ENCODE data around the gene SH3BGRL3. TPM values are rescaled to one million over a fixed set of nuclear protein-coding genes. Genes with fewer than 3 reads are reported as not detected.
"Not testable (repeated sequence)": the region's sequence is repeated elsewhere in the genome, so short reads cannot be mapped to it uniquely, and the experiment has no call there.

SH3BGRL3 gene
- total RNA-seq, 1 donor from 2014 or later, result 55.0 TPM

GRCh38 chr1:26306290-26307229, 26.7 kb downstream of the SH3BGRL3 start, which contains the start of gene UBXN11:
Gene UBXN11, minus strand, starts transcription at chr1:26306636. Its CDS starts 3,753 bp downstream, at chr1:26302883.
- intact Hi-C loops (cut with DNase I), result no loop called here
- peak; percentile 97 for DNase-seq (ENCODE audit: low spot score)

GRCh38 chr1:26307363-26307781, 27.5 kb downstream of the SH3BGRL3 start:
- DNase-seq (ENCODE audit: low spot score), result no peak
- intact Hi-C loops (cut with DNase I), result no loop called here

DNA sequence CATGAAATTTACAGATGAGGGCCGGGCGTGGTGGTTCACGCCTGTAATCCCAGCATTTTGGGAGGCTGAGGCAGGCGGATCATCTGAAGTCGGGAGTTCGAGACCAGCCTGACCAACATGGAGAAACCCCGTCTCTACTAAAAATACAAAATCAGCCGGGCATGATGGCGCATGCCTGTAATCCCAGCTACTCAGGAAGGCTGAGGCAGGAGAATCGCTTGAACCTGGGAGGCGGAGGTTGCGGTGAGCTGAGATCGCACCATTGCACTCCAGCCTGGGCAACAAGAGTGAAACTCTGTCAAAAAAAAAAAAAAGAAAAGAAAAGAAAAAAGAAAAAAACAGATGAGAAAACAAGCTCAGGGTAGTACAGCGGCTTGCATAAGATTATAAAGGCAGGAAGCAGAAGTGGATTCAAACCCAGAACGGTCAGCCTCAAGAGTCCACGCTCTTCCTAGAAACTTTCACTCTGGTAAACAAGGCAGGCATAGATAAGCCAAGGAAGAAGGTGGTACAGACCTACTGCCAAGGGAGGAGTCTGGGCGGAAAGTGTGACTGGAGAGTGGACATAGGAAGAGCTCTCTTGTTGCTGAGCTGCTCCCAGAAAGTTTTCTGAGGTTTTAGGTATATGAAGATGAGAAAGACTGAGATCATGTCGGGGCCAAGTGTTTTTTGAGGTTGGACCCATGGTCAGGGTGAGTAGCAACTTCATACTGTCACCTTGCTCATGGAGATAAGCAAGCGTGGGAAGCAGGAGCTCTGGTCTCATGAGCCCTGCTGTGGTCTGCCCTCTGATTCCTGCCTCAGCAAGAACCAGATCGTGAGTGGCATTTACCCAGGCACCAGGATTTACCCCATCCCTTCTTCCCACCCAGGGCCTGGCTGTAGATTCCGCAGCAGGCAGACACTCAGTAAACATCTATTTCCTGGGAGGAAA, 28.3 kb downstream of the SH3BGRL3 start:
- DNase-seq (ENCODE audit: low spot score); intact Hi-C loops (cut with DNase I): not testable (repeated sequence)

DNA sequence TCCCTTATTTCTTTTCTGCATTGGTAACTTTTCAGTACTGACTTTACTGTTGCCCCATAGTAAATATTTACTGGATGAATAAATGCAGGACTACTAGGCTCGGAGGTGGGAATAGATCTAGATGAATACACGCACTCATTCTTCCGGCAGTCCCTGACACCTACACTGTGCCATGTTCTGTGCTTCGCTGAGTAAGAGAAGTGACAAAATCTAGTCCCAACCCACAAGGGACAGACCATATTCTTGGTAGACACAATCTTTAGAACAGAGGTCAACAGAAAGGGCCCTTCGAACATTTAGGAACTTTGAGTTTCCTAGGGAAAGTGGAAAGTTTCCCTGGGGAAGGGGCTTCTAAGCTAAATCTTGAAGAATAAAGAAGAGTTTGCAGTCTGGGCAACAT, 34.6 kb downstream of the SH3BGRL3 start:
- intact Hi-C loops (cut with DNase I), result no loop called here
- no peak for DNase-seq (ENCODE audit: low spot score)

DNA sequence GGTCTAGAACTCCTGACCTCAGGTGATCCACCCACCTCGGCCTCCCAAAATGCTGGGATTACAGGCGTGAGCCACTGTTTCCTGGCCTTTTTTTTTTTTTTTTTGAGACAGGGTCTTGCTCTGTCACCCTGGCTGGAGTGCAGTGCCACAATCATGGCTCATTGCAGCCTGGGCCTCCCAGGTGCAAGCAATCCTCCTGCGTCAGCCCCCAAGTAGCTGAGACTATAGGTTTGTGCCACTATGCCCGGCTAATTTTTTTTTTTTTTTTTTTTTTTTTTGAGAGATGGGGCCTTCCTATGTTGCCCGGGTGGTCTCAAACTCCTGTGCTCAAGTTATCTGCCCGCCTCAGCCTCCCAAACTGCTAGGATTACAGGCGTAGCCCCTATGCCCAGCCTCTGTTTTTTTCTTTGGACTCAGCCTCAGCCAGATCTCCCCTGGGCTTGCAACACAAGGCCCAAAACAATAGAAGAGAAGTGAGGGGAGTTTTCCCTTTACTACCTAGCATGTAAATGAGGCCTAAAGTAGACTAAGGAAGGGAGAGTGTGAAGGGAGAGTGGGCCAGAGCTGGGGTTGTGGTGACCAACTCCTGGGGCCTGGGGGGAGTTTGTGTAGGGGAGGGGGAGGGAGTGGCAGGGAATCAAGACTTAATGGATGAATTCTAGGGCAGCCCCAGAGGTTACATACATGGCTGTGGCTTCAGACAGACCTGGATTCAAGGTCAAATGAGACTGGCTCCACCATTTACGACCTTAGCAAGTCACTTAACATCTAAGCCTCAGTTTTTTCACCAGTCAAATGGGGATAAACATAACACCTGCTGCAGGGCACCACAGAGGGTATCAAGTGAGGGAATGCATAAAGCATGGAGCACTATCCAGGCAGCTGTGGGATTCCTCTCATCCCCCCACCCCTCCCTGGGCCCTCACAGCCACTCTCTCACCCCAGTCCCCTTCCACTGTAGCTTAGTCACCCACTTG, 36.3 kb downstream of the SH3BGRL3 start:
- intact Hi-C loops (cut with DNase I), result no loop called here
- no peak for DNase-seq (ENCODE audit: low spot score)

DNA sequence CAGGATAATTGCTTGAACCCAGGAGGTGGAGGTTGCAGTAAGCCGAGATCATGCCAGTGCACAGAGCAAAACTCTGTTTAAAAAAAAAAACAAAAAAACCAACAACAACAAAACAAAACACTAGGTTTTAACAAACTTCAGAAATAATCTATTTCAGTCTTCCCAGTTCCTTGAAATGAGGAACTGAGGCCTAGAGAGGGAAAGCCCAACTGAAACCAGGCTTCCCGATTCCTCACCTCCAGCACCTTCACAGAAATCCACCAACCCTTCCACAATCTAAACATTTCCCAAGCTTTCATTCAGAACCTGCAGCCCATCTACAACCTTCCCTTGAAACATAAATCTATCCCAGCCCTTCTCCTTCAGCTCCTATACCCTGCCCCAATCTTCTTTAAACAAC, 37.3 kb downstream of the SH3BGRL3 start:
- intact Hi-C loops (cut with DNase I), result no loop called here
- DNase-seq (ENCODE audit: low spot score), result no peak

- DNase-seq (ENCODE audit: low spot score), result no peak
- intact Hi-C loops (cut with DNase I), result no loop called here
These were observed 37.9 kb downstream of the SH3BGRL3 start, which contains the start of gene CD52 for GRCh38 chr1:26317612-26318337. Gene CD52, plus strand, starts transcription at chr1:26317958. Its CDS starts 60 bp downstream, at chr1:26318018.

- intact Hi-C loops (cut with DNase I), result no loop called here
- DNase-seq (ENCODE audit: low spot score), result no peak
These were observed 38.6 kb downstream of the SH3BGRL3 start for GRCh38 chr1:26318338-26319064.

- intact Hi-C loops (cut with DNase I), result loop anchor here (1.0 to 10.0 kb wide), 5 partner anchors 34 to 286 kb away; partner anchors contain the start of genes C1orf232 and ZNF593
- no peak for DNase-seq (ENCODE audit: low spot score)
These were observed 41.0 kb downstream of the SH3BGRL3 start for GRCh38 chr1:26320896-26321295.

DNA sequence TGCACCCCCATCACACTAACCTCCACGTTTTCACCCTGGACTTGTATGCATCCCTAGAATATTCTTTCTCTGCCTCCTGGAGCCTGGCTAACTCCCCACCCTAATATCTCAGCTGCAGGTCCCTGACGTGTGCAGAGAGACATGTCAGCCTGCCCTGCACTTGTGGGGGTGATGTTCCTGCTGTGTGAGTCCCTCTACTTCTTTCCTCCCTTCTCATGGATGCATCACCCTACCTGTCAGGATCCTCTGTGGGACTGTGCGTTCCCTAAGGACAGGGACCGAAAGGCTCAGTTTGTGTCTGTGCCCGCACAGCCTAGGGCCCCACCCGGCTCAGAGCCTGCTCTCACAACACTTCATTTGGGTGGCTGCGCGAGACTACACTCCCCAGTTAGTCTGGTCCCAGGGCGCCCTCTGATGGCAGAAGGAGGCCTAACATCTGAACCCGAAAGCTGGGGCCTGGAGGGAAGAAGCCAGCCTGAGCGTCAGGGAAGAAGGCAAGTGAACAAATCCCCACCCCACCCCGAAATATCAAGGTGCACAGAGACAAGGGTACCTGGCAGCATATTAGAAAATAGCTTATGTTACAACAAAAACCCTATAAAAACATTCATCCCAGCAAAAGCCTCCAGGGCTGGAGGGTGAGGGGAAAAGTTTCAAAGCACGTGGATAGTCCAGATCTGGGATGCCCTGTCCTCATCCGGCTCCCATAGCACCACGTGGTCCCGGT, 41.6 kb downstream of the SH3BGRL3 start:
- intact Hi-C loops (cut with DNase I), result loop anchor here (1.0 to 10.0 kb wide), 5 partner anchors 34 to 287 kb away; partner anchors contain the start of genes C1orf232 and ZNF593

DNA sequence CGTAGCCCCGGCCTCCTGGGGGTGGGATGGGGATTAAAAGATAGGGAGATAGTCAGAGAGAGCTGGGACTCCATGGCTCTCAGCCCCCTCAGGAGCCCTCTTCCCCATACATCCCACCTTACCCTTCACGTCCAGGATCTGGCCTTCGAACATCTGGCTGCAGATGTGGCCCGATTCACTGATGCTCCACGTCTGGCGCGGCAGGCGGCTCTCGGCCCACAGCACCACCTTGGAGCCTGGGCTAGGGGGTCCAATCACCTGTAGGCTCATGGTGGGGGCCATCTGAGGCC, 42.1 kb downstream of the SH3BGRL3 start:
- intact Hi-C loops (cut with DNase I), result loop anchor here (5.0 to 10.0 kb wide), 3 partner anchors 155 to 287 kb away; partner anchors contain the start of genes C1orf232 and ZNF593
- DNase-seq (ENCODE audit: low spot score), result no peak

More for the DNA sequence above, 41.6 kb downstream of the SH3BGRL3 start:
- peak; percentile 96 for DNase-seq (ENCODE audit: low spot score)

DNA sequence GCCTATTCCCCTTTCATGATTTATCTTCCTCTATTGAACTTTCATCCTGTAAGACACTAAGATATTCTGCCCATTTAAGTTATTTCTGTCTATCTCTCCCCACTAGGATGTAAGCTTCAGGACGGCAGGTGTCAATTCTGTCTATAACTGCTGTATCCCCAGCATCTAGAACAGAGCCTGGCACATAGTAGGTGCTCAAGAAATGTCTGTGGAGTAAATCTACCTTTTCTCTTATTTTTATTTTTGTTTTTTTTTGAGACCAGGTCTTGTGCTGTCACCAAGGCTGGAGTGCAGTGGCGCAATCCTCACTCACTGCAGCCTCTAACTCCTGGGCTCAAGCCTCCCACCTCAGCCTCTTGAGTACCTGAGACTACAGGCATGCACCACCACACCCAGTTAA, 43.5 kb downstream of the SH3BGRL3 start:
- DNase-seq (ENCODE audit: low spot score), result no peak
- intact Hi-C loops (cut with DNase I), result loop anchor here (5.0 to 10.0 kb wide), 3 partner anchors 156 to 289 kb away; partner anchors contain the start of genes C1orf232 and ZNF593

DNA sequence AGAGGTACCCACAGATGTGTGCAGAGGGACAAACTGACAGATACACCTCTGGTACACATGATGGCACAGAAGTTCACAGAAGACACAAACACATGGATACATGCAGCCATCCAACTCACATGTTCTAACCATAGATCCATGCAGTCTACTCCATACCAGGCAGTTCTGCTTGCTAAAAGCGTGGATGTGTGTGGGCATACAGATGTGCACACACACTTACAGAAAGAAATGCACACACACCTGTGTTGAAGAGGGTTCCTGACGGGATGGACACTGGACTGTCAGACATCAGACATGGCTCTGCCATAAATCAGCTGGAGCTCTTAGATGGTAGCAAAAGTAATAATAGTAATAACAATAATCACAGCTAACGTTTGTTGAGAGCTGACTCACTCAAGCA, 44.7 kb downstream of the SH3BGRL3 start:
- intact Hi-C loops (cut with DNase I), result loop anchor here (5.0 to 10.0 kb wide), 3 partner anchors 157 to 290 kb away; partner anchors contain the start of genes C1orf232 and ZNF593
- DNase-seq (ENCODE audit: low spot score), result no peak

DNA sequence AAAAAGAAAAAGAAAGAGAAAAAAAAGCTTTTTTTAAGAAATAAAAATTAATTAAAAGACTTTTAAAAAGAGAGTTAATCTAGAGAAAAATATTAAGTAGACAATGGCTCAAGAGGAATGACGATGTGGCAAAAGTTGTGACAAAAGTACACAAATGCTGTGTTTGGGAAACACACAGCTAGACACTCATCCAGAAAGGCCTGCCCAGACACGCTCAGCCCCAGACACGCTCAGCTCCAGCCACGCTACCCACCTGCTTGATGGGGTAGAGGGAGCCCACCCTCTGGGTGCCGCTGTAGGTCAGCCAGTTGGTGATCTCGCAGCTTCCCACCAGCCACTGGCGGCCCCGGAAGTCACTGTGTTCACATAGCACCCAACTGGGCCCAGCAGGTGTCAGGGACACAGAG, 48.1 kb downstream of the SH3BGRL3 start:
- no peak for DNase-seq (ENCODE audit: low spot score)
- intact Hi-C loops (cut with DNase I), result loop anchor here (10.0 kb wide), 1 partner anchor 293 kb away; no protein-coding TSS in a partner anchor

GRCh38 chr1:26328597-26328996, 48.7 kb downstream of the SH3BGRL3 start:
- intact Hi-C loops (cut with DNase I), result loop anchor here (10.0 kb wide), 1 partner anchor 294 kb away; no protein-coding TSS in a partner anchor
- no peak for DNase-seq (ENCODE audit: low spot score)

DNA sequence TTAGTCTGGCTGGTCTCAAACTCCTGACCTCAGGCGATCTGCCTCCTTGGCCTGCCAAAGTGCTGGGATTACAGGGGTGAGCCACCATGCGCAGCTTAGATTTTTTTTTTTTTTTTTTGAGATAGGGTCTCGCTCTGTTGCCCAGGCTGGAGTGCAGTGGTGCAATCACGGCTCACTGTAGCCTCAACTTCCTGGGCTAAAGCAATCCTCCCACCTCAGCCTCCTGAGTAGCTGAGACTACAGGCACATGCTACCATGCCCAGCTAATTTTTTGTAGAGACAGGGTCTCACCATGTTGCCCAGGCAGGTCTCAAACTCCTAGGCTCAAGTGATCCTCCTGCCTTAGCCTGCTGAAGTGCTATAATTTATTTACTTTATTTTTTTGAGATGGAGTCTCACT, 49.5 kb downstream of the SH3BGRL3 start:
- DNase-seq (ENCODE audit: low spot score), result not testable (repeated sequence)
- intact Hi-C loops (cut with DNase I), result loop anchor here (10.0 kb wide), 1 partner anchor 295 kb away; no protein-coding TSS in a partner anchor
